Measurements from ENCODE around the gene TBCEL.
"Not testable (repeated sequence)": the region's sequence is repeated elsewhere in the genome, so short reads cannot be mapped to it uniquely, and the experiment has no call there.

The TBCEL gene

GRCh38 chr11:121024989-121025388, 1.1 kb downstream of the TBCEL start:
- no peak for DNase-seq

DNA sequence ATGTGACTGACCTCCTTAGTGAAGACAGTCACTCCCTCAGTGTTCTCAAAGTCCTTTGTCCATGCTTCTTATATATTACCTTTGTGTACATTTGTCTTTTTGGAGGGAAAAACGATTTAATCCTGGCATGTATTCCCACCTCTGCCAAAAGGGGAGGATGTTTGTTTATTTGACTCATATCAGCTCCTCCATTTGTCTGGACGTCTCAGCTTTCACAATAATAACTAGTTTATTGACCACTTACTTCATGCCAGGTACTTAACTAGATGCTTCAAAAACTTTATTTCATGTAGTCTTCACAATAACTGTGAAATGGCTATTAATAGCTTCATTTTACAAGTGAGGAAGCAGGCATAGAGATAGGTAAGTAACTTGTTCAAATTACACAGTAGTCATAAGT, 5.3 kb downstream of the TBCEL start:
- DNase-seq = no peak

GRCh38 chr11:121029813-121030445, 6.0 kb downstream of the TBCEL start:
- no peak for DNase-seq

GRCh38 chr11:121031167-121031566, 7.3 kb downstream of the TBCEL start:
- DNase-seq = no peak

- not testable (repeated sequence) for DNase-seq
Observed at GRCh38 chr11:121031648-121032047, 7.7 kb downstream of the TBCEL start.

DNA sequence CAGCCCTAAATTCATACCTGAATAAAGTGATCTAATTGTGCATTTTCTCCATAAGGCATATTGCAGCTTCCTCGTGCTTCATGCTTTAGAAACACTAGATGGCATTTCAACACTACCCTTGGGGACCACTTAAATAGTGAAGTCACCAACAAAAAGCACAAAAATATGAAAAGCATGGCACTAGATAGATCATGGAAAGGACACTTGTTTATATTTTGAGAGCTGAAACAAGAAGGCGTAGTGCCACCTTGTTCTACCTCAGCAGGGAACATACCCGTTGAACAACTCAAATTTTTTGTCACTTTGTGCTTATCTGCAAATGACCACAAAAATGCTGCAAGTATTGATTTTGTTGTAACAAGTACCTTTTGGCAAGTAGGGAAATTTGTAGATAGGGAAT, 8.6 kb downstream of the TBCEL start:
- no peak for DNase-seq

- DNase-seq = no peak
Observed at GRCh38 chr11:121033635-121034034, 9.7 kb downstream of the TBCEL start.

DNA sequence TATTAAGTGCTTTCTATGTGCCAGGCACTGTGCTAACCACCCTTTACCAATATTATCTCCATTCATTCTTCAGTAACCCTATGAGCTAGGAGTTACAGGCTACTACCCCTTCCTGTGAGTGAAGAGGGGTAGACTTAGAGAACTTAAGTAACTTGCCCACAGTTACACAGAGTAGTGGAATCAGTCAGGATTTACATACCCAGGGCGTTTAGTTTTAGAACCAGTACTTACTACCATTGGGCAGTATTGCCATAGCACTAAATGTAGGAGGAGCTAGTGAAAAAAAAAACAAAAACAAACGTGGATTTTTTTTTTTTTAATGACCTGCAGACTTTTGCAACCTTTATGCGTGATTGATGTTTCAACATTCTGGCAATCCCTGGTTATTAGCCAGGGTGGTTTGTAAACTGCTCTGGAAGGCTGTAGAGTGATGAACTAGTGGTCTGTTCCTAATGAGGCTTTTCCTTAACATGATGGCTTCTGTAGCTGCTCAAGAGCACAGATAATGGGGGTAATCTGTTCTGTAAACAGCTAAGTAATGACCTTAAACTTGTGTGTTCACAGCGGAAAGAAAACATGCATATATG, 11.4 kb downstream of the TBCEL start:
- no peak for DNase-seq

DNA sequence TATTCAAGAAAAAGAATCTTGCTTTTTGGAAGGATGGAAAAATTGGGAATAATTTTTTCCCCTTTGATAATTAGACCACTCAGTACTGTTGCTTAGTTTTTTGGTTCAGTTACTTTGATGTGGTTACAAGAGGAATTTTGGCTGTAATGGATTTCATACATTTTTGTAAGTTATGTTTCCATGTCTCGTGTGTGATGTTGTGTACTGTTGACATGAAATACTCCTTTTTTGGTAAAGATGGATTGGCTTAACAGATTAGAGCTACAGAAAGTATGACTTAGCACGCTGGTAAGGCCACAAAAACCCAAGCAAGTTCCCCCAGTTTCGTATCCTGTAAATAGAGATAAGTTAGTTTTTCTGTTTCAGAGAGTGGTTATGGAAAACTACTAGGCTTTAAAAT, 11.9 kb downstream of the TBCEL start:
- DNase-seq = no peak

- no peak for DNase-seq
Observed at GRCh38 chr11:121037016-121037415, 13.1 kb downstream of the TBCEL start.

GRCh38 chr11:121038648-121039409, 14.9 kb downstream of the TBCEL start:
- DNase-seq = no peak

- DNase-seq = no peak
Observed at GRCh38 chr11:121039971-121040613, 16.2 kb downstream of the TBCEL start.

DNA sequence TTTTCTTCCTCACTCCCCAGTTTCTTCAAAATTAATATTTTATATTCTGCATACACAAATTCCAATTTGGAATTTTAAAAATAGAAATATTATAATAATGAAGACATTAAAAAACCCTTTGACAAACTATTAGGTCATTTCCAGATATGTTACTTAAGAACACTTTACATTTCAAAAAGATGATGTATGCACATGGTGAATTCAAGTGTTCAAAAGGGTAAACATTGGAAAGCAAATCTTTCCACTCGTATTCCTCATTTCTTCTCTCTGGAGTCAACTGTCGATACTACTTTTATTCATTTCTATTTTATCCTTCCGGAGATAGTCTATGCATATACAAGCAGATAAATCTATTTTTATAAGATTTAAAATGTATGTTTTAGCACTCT, 16.7 kb downstream of the TBCEL start:
- no peak for DNase-seq

GRCh38 chr11:121041072-121041471, 17.2 kb downstream of the TBCEL start:
- no peak for DNase-seq

GRCh38 chr11:121042296-121042695, 18.4 kb downstream of the TBCEL start:
- no peak for DNase-seq

- no peak for DNase-seq
Observed at GRCh38 chr11:121047926-121048325, 24.0 kb downstream of the TBCEL start.

- DNase-seq = no peak
Observed at GRCh38 chr11:121048464-121049233, 24.7 kb downstream of the TBCEL start.

DNA sequence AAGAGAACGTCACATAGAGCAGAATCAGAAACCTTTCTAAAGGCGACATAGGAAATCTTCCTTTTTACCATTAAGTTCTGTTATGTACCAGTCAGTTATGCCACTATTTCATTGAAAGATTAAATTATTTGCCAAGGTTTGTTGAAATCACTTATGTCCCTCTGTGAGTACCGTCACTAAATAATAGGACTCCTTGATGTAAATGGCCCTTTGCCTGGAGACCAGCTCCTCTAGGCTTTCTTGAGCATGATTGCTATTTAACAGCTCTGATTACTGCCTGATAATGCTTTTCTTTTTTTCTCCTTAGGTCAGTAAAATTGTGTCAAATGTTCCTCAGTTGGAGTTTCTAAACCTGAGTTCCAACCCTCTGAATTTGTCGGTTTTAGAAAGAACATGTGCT, 29.3 kb downstream of the TBCEL start:
- no peak for DNase-seq

GRCh38 chr11:121054266-121054665, 30.4 kb downstream of the TBCEL start:
- DNase-seq = no peak

GRCh38 chr11:121055076-121055475, 31.2 kb downstream of the TBCEL start:
- DNase-seq = no peak

GRCh38 chr11:121057922-121058321, 34.0 kb downstream of the TBCEL start:
- no peak for DNase-seq

- no peak for DNase-seq
Observed at GRCh38 chr11:121058941-121059340, 35.0 kb downstream of the TBCEL start.
